Mucosa of stomach (tissue), 1 donor: ENCODE measurements around the gene TRMT112.
A peak's percentile ranks its signal among the peaks of the same experiment; 100 is the strongest.
"Not testable (repeated sequence)": the region's sequence is repeated elsewhere in the genome, so short reads cannot be mapped to it uniquely, and the experiment has no call there.

Experiments used
- H3K27me3 ChIP-seq: one replicate; pipeline ENCODE4 v1.7.0; 2013; ENCODE audit warnings: mild to moderate bottlenecking, low read length; ENCODE audit not compliant: control insufficient read depth, insufficient read depth
- H3K36me3 ChIP-seq: one replicate; pipeline ENCODE4 v1.7.0; 2013; ENCODE audit warnings: low read length; ENCODE audit not compliant: control insufficient read depth, insufficient read depth
- H3K4me1 ChIP-seq: one replicate; pipeline ENCODE4 v1.7.0; 2013; ENCODE audit warnings: mild to moderate bottlenecking, low read length; ENCODE audit not compliant: control insufficient read depth, insufficient read depth
- H3K4me3 ChIP-seq: one replicate; pipeline ENCODE4 v1.7.0; 2013; ENCODE audit warnings: low read length
- H3K9ac ChIP-seq: one replicate; pipeline ENCODE4 v1.7.0; 2013; ENCODE audit warnings: mild to moderate bottlenecking, low read length, moderate library complexity
- H3K9me3 ChIP-seq: one replicate; pipeline ENCODE4 v1.7.0; 2013; ENCODE audit warnings: mild to moderate bottlenecking, low read length, moderate library complexity; ENCODE audit not compliant: control insufficient read depth
- donor health status: Pancreatic carcinoma.

The TRMT112 gene

GRCh38 chr11:64321533-64321932, 4.2 kb upstream of the TRMT112 start:
- H3K4me1 ChIP-seq = peaks cover 41% of the 10 kb centered on the region

GRCh38 chr11:64321026-64321425, 3.7 kb upstream of the TRMT112 start:
- H3K4me1 ChIP-seq = peaks cover 45% of the 10 kb centered on the region
- H3K27me3 ChIP-seq = no peaks in the 10 kb centered on the region
- H3K4me3 ChIP-seq = no peak overlapping the region
- H3K9me3 ChIP-seq = no peaks in the 10 kb centered on the region
- H3K36me3 ChIP-seq = peaks cover 6% of the 10 kb centered on the region
- peak overlapping the region; percentile 54 for H3K9ac ChIP-seq

More at GRCh38 chr11:64321533-64321932, 4.2 kb upstream of the TRMT112 start:
- Histone ChIP-seq H3K4me3 (no peak overlapping the region), H3K27me3 (no peaks in the 10 kb centered on the region), H3K36me3 (peaks cover 6% of the 10 kb centered on the region), H3K9me3 (no peaks in the 10 kb centered on the region), H3K9ac (peak overlapping the region; percentile 54)

- Histone ChIP-seq H3K4me1 (peaks cover 47% of the 10 kb centered on the region), H3K9ac (peak overlapping the region; percentile 54), H3K27me3 (no peaks in the 10 kb centered on the region), H3K4me3 (no peak overlapping the region), H3K36me3 (peaks cover 6% of the 10 kb centered on the region), H3K9me3 (no peaks in the 10 kb centered on the region)
Measured at GRCh38 chr11:64320556-64320955, 3.2 kb upstream of the TRMT112 start.

GRCh38 chr11:64318766-64319761, 1.7 kb upstream of the TRMT112 start:
- Histone ChIP-seq H3K27me3 (no peaks in the 10 kb centered on the region), H3K36me3 (peaks cover 19% of the 10 kb centered on the region), H3K4me3 (peak overlapping the region; percentile 75), H3K9me3 (no peaks in the 10 kb centered on the region), H3K9ac (peak overlapping the region; percentile 86), H3K4me1 (peaks cover 47% of the 10 kb centered on the region)

GRCh38 chr11:64317961-64318765, 804 bp upstream of the TRMT112 start, which contains the start of gene PRDX5:
PRDX5 (plus strand) TSS chr11:64318121; CDS start chr11:64318216, 95 bp downstream.
- Histone ChIP-seq H3K4me3 (peak within 1 kb of the TSS; percentile 75), H3K27me3 (no peaks in the 10 kb centered on the region), H3K36me3 (peaks cover 20% of the 10 kb centered on the region), H3K9me3 (no peaks in the 10 kb centered on the region), H3K4me1 (peaks cover 47% of the 10 kb centered on the region), H3K9ac (peak within 1 kb of the TSS; percentile 86)

- Histone ChIP-seq H3K4me1 (peaks cover 35% of the 10 kb centered on the region), H3K9me3 (no peaks in the 10 kb centered on the region), H3K27me3 (no peaks in the 10 kb centered on the region), H3K9ac (peak overlapping the region; percentile 86), H3K36me3 (peaks cover 14% of the 10 kb centered on the region), H3K4me3 (peak overlapping the region; percentile 75)
Measured at GRCh38 chr11:64316672-64317324, 561 bp downstream of the TRMT112 start.

DNA sequence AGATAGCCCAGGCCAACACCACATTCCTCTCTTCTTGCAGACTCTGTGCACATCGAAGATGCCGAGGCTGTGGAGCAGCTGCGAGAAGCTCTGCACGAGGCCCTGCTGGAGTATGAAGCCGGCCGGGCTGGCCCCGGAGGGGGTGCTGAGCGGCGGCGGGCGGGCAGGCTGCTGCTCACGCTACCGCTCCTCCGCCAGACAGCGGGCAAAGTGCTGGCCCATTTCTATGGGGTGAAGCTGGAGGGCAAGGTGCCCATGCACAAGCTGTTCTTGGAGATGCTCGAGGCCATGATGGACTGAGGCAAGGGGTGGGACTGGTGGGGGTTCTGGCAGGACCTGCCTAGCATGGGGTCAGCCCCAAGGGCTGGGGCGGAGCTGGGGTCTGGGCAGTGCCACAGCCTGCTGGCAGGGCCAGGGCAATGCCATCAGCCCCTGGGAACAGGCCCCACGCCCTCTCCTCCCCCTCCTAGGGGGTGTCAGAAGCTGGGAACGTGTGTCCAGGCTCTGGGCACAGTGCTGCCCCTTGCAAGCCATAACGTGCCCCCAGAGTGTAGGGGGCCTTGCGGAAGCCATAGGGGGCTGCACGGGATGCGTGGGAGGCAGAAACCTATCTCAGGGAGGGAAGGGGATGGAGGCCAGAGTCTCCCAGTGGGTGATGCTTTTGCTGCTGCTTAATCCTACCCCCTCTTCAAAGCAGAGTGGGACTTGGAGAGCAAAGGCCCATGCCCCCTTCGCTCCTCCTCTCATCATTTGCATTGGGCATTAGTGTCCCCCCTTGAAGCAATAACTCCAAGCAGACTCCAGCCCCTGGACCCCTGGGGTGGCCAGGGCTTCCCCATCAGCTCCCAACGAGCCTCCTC, 1.5 kb downstream of the TRMT112 start:
- not testable (repeated sequence) for H3K9me3 ChIP-seq, H3K27me3 ChIP-seq, H3K9ac ChIP-seq, H3K4me3 ChIP-seq
- Histone ChIP-seq H3K36me3 (peaks cover 14% of the 10 kb centered on the region), H3K4me1 (peaks cover 26% of the 10 kb centered on the region)

GRCh38 chr11:64314805-64315561, 2.4 kb downstream of the TRMT112 start:
- Histone ChIP-seq H3K36me3 (peaks cover 14% of the 10 kb centered on the region), H3K4me1 (peaks cover 19% of the 10 kb centered on the region), H3K9ac (no peak overlapping the region), H3K4me3 (no peak overlapping the region), H3K9me3 (no peaks in the 10 kb centered on the region), H3K27me3 (no peaks in the 10 kb centered on the region)

- H3K4me1 ChIP-seq = peaks cover 13% of the 10 kb centered on the region
- H3K4me3 ChIP-seq = no peak overlapping the region
- H3K27me3 ChIP-seq = no peaks in the 10 kb centered on the region
- no peaks in the 10 kb centered on the region for H3K9me3 ChIP-seq
- no peak overlapping the region for H3K9ac ChIP-seq
- H3K36me3 ChIP-seq = peaks cover 14% of the 10 kb centered on the region
Measured at GRCh38 chr11:64314146-64314804, 3.1 kb downstream of the TRMT112 start.

DNA sequence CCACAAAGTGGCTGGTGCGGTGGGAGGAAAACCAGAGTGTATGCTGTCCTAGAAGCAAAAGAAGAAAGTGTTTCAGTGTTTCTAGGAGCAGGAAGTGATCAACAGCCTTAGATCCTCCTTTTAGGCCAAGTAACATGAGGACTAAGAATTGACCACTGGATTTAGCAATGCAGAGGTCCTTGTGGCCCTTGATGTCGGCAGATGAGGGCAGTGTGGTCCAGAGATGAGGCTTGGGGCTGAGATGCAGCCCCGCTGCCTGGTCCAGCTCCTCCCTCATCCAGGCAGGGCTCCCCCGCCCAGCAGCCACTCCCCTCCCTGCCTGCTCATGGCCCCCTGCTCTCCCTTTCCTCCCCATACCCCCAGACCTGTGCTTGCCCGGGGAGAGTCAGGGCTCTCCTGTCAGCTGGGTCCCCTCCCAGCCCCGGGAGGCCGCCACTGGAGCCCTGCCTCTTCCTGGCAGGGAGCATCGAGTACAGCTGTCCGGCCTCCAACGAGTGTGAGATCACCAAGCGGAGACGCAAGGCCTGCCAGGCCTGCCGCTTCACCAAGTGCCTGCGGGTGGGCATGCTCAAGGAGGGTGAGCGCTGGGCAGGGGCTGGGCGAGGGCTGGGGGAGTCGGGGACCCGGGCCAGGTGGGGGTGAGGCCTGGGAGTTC, 3.7 kb downstream of the TRMT112 start:
- Histone ChIP-seq H3K9me3 (no peaks in the 10 kb centered on the region), H3K4me3 (no peak overlapping the region), H3K36me3 (peaks cover 14% of the 10 kb centered on the region), H3K27me3 (no peaks in the 10 kb centered on the region), H3K4me1 (peaks cover 7% of the 10 kb centered on the region), H3K9ac (no peak overlapping the region)
